MCF 10A (cell line): ENCODE results near the gene SDK2. TPM values are rescaled to one million over a fixed set of nuclear protein-coding genes. Genes with fewer than 3 reads are reported as not detected.

Experiments used
- BruUV-seq: library from RNA; stranded (reverse); fragments of 400-500 nt; replicated peaks from 2 replicates; lab custom pipeline; 2021; lab: Mats Ljungman, UMichigan
- CTCF ChIA-PET: fragments of 300-600 bp; sonication (Branson Sonifier 250); formaldehyde crosslinking; extraction: SDS; loops from one replicate; lab custom pipeline; 2021; ENCODE audit warnings: antibody characterized with exemption, inconsistent platforms; lab: Yijun Ruan, JAX
- POLR2A ChIA-PET: fragments of 300-600, 350-650 bp; sonication (Branson Sonifier 250); formaldehyde crosslinking; extraction: SDS; loops from one replicate; lab custom pipeline; 2020; ENCODE audit warnings: antibody characterized with exemption, inconsistent platforms; lab: Yijun Ruan, JAX
- DNase-seq: peaks from one replicate; pipeline ENCODE4 v3.0.0-alpha.2; 2018; ENCODE audit not compliant: unreplicated experiment
- H3K27ac Mint-ChIP-seq: one replicate; pipeline ENCODE4 v1.8.0; 2022; ENCODE audit warnings: mild to moderate bottlenecking, low read depth, mixed read lengths; ENCODE audit not compliant: unreplicated experiment
- H3K27me3 Mint-ChIP-seq: one replicate; pipeline ENCODE4 v1.8.0; 2022; ENCODE audit warnings: mixed read lengths; ENCODE audit not compliant: insufficient read depth, unreplicated experiment
- H3K36me3 Mint-ChIP-seq: one replicate; pipeline ENCODE4 v1.8.0; 2022; ENCODE audit warnings: mild to moderate bottlenecking, moderate library complexity, mixed read lengths; ENCODE audit not compliant: insufficient read depth, unreplicated experiment
- H3K4me1 Mint-ChIP-seq: one replicate; pipeline ENCODE4 v1.8.0; 2022; ENCODE audit warnings: mixed read lengths; ENCODE audit not compliant: insufficient read depth, unreplicated experiment
- H3K4me3 Mint-ChIP-seq: one replicate; pipeline ENCODE4 v1.8.0; 2022; ENCODE audit warnings: mild to moderate bottlenecking, moderate library complexity, mixed read lengths; ENCODE audit not compliant: unreplicated experiment
- H3K9me3 Mint-ChIP-seq: one replicate; pipeline ENCODE4 v1.8.0; 2022; ENCODE audit warnings: mixed read lengths; ENCODE audit not compliant: unreplicated experiment
- intact Hi-C: fragments of 100-400 bp; cut with micrococcal nuclease; formaldehyde crosslinking; loops from 2 replicates; pipeline ENCODE4 v1.14.1; 2022
- total RNA-seq: library from RNA; stranded (reverse); gene quantifications from 2 replicates; pipeline ENCODE4 v1.2.3, GENCODE V29; 2022
- TF ChIP-seq, protein P1 (sequence below): fragments of 200-600 bp; IDR thresholded peaks from one replicate; pipeline ENCODE4 v1.8.0; 2022; ENCODE audit warnings: antibody characterized with exemption, mild to moderate bottlenecking; ENCODE audit not compliant: unreplicated experiment

Gene SDK2
- total RNA-seq, 1 experiment from 2014 or later: not detected

DNA sequence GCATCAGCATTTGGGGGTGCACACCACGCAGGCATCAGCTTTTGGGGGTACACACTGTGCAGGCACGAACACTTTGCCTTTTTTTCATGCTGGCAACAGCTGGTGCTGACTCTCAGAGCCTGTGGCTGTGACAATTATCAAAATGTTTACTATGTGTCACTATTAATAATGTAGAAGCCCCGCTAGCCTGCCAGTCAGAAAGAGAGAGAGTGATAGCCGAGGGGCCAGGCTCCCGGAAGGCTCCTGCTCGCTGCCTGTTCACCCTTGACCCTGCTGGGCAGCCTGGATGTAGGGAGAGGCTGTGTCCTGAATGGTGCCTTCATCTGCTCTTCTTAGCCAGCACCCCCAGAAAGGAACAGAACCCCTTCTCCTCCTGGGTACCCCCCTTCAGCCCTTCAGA is 61.9 kb downstream of the SDK2 start:
- no TSS peak for BruUV-seq
- TF ChIP-seq, protein P1, sequence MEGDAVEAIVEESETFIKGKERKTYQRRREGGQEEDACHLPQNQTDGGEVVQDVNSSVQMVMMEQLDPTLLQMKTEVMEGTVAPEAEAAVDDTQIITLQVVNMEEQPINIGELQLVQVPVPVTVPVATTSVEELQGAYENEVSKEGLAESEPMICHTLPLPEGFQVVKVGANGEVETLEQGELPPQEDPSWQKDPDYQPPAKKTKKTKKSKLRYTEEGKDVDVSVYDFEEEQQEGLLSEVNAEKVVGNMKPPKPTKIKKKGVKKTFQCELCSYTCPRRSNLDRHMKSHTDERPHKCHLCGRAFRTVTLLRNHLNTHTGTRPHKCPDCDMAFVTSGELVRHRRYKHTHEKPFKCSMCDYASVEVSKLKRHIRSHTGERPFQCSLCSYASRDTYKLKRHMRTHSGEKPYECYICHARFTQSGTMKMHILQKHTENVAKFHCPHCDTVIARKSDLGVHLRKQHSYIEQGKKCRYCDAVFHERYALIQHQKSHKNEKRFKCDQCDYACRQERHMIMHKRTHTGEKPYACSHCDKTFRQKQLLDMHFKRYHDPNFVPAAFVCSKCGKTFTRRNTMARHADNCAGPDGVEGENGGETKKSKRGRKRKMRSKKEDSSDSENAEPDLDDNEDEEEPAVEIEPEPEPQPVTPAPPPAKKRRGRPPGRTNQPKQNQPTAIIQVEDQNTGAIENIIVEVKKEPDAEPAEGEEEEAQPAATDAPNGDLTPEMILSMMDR: no peak
- ChIA-PET POLR2A (no interaction called here), CTCF (no interaction called here)
- intact Hi-C loops: loop anchor here (10.0 kb wide), 1 partner anchor 158 kb away; no protein-coding TSS in a partner anchor
- no peak overlapping the region for H3K4me3 Mint-ChIP-seq
- H3K27me3 Mint-ChIP-seq: peaks cover 63% of the 10 kb centered on the region
- H3K4me1 Mint-ChIP-seq: no peaks in the 10 kb centered on the region
- DNase-seq: no peak
- no peak overlapping the region for H3K27ac Mint-ChIP-seq
- no peaks in the 10 kb centered on the region for H3K36me3 Mint-ChIP-seq
- no peaks in the 10 kb centered on the region for H3K9me3 Mint-ChIP-seq

DNA sequence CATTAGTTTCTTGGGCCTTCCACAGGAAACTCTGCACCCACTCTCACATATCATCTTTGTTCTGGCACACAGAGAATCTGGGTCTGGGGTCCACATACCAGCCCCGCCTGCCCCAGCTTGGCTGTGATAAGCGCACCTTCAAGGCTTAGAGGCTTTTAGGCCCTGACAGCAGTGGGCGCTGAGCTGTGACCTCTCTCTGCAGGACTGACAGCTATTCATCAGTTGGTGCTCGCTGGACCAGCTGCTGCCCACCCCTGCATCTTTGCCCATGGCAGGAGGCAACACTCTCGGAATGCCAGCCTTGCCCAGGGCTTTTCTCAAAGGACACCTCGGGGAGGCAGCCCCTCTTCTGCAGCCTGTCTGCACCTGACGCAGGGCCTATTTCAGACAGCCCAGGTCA is 62.9 kb downstream of the SDK2 start:
- no TSS peak for BruUV-seq
- H3K9me3 Mint-ChIP-seq: no peaks in the 10 kb centered on the region
- H3K36me3 Mint-ChIP-seq: no peaks in the 10 kb centered on the region
- intact Hi-C loops: loop anchor here (10.0 kb wide), 1 partner anchor 157 kb away; no protein-coding TSS in a partner anchor
- peaks cover 63% of the 10 kb centered on the region for H3K27me3 Mint-ChIP-seq
- no peak for DNase-seq
- CTCF ChIA-PET: no interaction called here
- H3K27ac Mint-ChIP-seq: no peak overlapping the region
- no peak overlapping the region for H3K4me3 Mint-ChIP-seq
- TF ChIP-seq, protein P1: no peak
- POLR2A ChIA-PET: no interaction called here
- no peaks in the 10 kb centered on the region for H3K4me1 Mint-ChIP-seq

DNA sequence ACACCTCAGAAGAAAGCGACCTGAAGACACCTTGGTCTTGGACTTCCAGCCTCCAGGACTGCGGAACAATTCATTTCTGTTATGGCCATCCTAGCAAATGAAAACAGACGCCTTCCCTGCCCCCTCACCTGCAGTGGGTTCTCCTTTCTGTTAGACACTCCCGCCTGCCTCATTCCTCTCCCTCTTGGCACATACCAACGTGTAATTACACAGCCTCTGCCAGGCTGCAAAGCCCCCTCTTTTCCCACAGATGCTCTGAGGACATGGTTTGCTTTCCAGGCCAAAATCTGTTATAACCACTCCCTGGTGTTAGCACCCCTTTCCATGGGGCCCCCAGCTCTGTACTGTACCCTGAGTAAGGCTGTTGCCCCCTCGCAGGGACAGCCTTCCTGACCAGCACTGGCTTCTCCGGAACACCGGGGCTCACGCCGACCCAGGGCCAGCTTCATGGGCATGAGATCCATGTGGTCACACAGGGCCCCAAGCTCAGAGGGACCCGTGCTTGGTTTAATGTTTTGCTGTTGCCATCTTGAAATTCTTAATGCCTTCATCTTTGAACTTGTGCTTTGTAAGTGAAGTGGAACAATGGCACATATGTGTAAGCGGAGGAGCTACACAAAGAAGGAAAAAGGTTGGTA is 64.1 kb downstream of the SDK2 start:
- Mint-ChIP-seq H3K4me3 (no peak overlapping the region), H3K27ac (no peak overlapping the region), H3K36me3 (no peaks in the 10 kb centered on the region), H3K4me1 (no peaks in the 10 kb centered on the region), H3K9me3 (no peaks in the 10 kb centered on the region), H3K27me3 (peaks cover 67% of the 10 kb centered on the region)
- ChIA-PET CTCF (interaction anchor here (0.6 to 1.7 kb wide), 3 partner anchors 13 to 219 kb away, joined by 3 to 8 read pairs (median 3); no protein-coding TSS in a partner anchor), POLR2A (no interaction called here)
- TF ChIP-seq, protein P1: no peak
- DNase-seq: no peak
- no TSS peak for BruUV-seq
- intact Hi-C loops: loop anchor here (10.0 kb wide), 1 partner anchor 155 kb away; no protein-coding TSS in a partner anchor

DNA sequence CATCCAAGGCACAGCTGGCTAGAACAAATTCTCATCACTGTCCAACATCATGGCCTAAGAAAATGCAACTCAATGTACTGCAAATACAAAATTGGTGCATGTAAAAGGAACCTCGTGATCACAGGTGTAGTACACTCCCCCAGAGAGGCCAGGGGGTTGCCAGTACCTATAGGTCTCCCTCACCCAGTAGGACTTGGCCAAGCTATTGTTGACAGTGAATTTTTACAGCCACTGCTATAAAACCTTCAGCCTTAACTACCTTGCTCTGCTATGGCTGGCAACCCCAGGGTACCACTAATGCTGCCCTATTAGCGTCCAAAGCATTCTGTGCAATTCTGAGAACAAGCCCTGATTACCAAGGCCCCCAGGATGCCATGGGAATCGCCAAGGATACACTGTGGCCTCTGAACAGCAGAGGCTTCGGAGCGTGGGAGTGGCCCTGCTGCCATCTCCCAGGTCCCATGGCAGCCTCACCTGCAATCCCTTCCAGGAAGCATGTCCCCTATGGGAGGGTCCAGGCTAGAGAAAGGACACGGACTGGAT is 67.6 kb downstream of the SDK2 start:
- ChIA-PET POLR2A (no interaction called here), CTCF (no interaction called here)
- no peak for DNase-seq
- no peaks in the 10 kb centered on the region for H3K9me3 Mint-ChIP-seq
- H3K27me3 Mint-ChIP-seq: peaks cover 77% of the 10 kb centered on the region
- H3K4me3 Mint-ChIP-seq: no peak overlapping the region
- no peaks in the 10 kb centered on the region for H3K4me1 Mint-ChIP-seq
- BruUV-seq: no TSS peak
- H3K36me3 Mint-ChIP-seq: no peaks in the 10 kb centered on the region
- intact Hi-C loops: no loop called here
- no peak overlapping the region for H3K27ac Mint-ChIP-seq
- TF ChIP-seq, protein P1: no peak
